Activated naive CD8-positive, alpha-beta T cell (primary cell): ENCODE measurements around the gene SLFN12L.
"Not testable (repeated sequence)": the region's sequence is repeated elsewhere in the genome, so short reads cannot be mapped to it uniquely, and the experiment has no call there.

Experiments used
- H3K27ac Mint-ChIP-seq: one replicate; pipeline ENCODE4 v1.8.0; 2021; ENCODE audit warnings: mixed read lengths
- H3K27me3 Mint-ChIP-seq: one replicate; pipeline ENCODE4 v1.8.0; 2021; ENCODE audit warnings: mixed read lengths
- H3K36me3 Mint-ChIP-seq: one replicate; pipeline ENCODE4 v1.8.0; 2021; ENCODE audit warnings: mixed read lengths
- H3K4me1 Mint-ChIP-seq: one replicate; pipeline ENCODE4 v1.8.0; 2021; ENCODE audit warnings: low read depth, mixed read lengths
- H3K4me3 Mint-ChIP-seq: one replicate; pipeline ENCODE4 v1.8.0; 2021; ENCODE audit warnings: mild to moderate bottlenecking, mixed read lengths
- H3K9me3 Mint-ChIP-seq: one replicate; pipeline ENCODE4 v1.8.0; 2021; ENCODE audit warnings: low read depth, mixed read lengths

SLFN12L gene

DNA sequence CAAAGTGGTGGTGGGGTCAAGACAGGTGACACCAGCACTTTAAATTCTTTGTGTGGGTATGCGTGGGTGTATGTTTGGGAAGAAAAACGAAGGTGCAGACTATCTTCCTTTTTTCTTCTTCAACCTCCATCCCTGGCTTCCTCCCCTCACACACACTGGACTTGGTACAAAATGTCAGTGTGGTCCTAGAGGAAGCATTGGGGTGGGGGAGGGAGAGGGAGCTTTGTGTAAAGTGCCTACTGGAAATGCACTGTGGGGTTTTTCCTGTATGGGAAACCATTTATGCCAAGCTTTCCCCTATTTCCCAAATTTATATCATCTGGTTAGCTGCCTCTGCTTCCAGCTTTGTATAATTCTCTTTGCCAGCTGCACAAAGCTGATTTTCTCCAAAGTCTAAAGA is 44.4 kb downstream of the SLFN12L start:
- H3K27ac Mint-ChIP-seq, result no peak overlapping the region
- H3K27me3 Mint-ChIP-seq, result no peaks in the 10 kb centered on the region
- H3K36me3 Mint-ChIP-seq, result peaks cover 25% of the 10 kb centered on the region
- H3K4me1 Mint-ChIP-seq, result peaks cover 46% of the 10 kb centered on the region
- H3K9me3 Mint-ChIP-seq, result peaks cover 4% of the 10 kb centered on the region
- no peak overlapping the region for H3K4me3 Mint-ChIP-seq

DNA sequence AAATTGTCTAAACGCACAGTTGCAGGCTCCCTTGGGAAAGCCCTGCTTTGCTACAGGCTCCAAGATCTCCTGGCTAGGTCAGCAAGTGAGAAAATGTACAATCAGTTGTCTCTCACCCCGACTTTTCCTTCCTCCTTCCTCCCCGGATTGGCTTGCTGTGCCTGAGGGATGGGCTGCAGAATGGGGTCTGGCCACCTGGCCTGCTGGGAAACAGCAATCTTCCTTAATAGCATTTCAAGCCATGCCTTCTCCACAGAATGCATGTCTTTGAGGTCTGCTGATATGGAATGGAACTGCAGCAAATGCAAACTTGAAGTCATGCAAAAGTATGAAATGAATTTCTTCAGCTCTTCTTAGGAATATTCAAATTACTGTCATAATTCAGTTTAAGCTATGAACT is 46.1 kb downstream of the SLFN12L start:
- Mint-ChIP-seq H3K27ac (no peak overlapping the region), H3K4me1 (peaks cover 50% of the 10 kb centered on the region), H3K36me3 (peaks cover 23% of the 10 kb centered on the region), H3K9me3 (peaks cover 4% of the 10 kb centered on the region), H3K27me3 (no peaks in the 10 kb centered on the region), H3K4me3 (no peak overlapping the region)

DNA sequence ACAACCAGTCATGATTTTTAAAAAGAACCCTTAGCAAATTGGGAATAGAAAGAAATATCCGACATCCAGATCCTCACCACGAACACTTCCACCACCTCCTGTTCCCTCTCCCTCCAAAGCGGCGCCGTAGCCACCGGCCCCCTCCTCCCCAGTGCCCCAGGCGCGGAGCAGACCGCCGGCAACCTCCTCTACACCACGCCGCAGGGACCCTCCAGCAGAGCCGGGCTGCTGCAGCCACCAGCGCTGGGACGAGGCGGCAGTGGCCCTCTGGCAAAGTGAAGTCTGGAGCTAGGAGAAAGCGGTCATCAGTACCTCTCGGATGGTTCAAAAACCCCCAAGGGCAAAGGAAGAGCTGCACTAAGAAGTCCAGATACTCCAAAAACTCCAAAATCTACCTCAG is 47.5 kb downstream of the SLFN12L start:
- Mint-ChIP-seq H3K27me3 (no peaks in the 10 kb centered on the region), H3K27ac (no peak overlapping the region), H3K4me1 (peaks cover 53% of the 10 kb centered on the region), H3K36me3 (peaks cover 36% of the 10 kb centered on the region), H3K4me3 (no peak overlapping the region), H3K9me3 (peaks cover 4% of the 10 kb centered on the region)

GRCh38 chr17:35488991-35489390 is 48.5 kb downstream of the SLFN12L start:
- Mint-ChIP-seq H3K27ac (peak overlapping the region; percentile 24), H3K4me3 (peak overlapping the region; percentile 7), H3K27me3 (no peaks in the 10 kb centered on the region), H3K36me3 (peaks cover 40% of the 10 kb centered on the region), H3K9me3 (peaks cover 4% of the 10 kb centered on the region), H3K4me1 (peaks cover 51% of the 10 kb centered on the region)

- H3K4me3 Mint-ChIP-seq, result peak overlapping the region; percentile 94
- H3K9me3 Mint-ChIP-seq, result peaks cover 4% of the 10 kb centered on the region
- peaks cover 46% of the 10 kb centered on the region for H3K36me3 Mint-ChIP-seq
- peaks cover 38% of the 10 kb centered on the region for H3K4me1 Mint-ChIP-seq
- H3K27me3 Mint-ChIP-seq, result no peaks in the 10 kb centered on the region
- H3K27ac Mint-ChIP-seq, result peak overlapping the region; percentile 98
Observed at GRCh38 chr17:35486920-35487732, 50.4 kb downstream of the SLFN12L start.

DNA sequence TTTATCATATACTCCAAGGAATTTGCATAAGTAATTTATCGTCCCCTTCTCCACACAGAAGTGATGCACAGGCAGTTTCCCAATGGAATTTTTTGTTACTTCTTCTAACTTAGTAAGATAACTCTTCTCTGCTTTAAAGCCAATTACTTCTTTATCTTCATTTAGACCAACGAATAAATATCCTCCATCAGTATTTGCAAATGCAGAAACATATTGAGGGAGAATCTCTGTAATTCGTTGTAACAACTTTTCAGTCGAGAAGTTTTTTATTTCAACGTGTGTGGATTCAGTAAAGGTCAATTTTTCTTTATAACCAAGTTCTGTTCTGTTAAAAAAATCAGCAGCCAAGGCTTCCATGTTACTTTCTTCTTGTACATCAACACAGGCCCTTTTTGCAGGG is 58.2 kb downstream of the SLFN12L start:
- Mint-ChIP-seq H3K4me1 (peaks cover 32% of the 10 kb centered on the region), H3K27me3 (no peaks in the 10 kb centered on the region), H3K36me3 (peaks cover 54% of the 10 kb centered on the region), H3K9me3 (peaks cover 14% of the 10 kb centered on the region), H3K27ac (no peak overlapping the region), H3K4me3 (no peak overlapping the region)

DNA sequence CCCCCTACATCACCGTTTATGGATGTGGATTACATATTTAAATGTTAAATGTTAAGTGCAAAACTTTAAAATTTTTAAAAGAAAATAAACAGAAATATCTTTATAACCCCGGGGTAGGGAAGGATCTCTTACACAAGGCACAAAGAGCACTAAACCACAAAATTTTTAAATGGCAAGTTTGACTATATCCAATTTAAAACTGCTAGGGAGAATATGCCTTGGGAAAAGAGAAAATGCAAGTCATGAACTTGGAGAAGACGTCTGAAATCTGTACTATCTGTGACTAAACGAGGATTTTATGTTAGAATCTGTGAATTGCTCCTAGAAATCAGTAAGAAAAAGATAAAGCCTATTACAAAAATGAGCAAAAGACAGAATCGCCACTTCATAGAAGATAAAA is 60.2 kb downstream of the SLFN12L start:
- no peak overlapping the region for H3K27ac Mint-ChIP-seq
- H3K4me1 Mint-ChIP-seq, result peaks cover 29% of the 10 kb centered on the region
- peaks cover 51% of the 10 kb centered on the region for H3K36me3 Mint-ChIP-seq
- no peaks in the 10 kb centered on the region for H3K27me3 Mint-ChIP-seq
- no peak overlapping the region for H3K4me3 Mint-ChIP-seq
- peaks cover 15% of the 10 kb centered on the region for H3K9me3 Mint-ChIP-seq

GRCh38 chr17:35476283-35476820 is 61.1 kb downstream of the SLFN12L start:
- H3K9me3 Mint-ChIP-seq, result peaks cover 19% of the 10 kb centered on the region
- H3K4me1 Mint-ChIP-seq, result peaks cover 34% of the 10 kb centered on the region
- peak overlapping the region; percentile 34 for H3K27ac Mint-ChIP-seq
- no peak overlapping the region for H3K4me3 Mint-ChIP-seq
- no peaks in the 10 kb centered on the region for H3K27me3 Mint-ChIP-seq
- H3K36me3 Mint-ChIP-seq, result peaks cover 56% of the 10 kb centered on the region

- peaks cover 6% of the 10 kb centered on the region for H3K9me3 Mint-ChIP-seq
Observed at GRCh38 chr17:35468475-35468874, 69.0 kb downstream of the SLFN12L start.

DNA sequence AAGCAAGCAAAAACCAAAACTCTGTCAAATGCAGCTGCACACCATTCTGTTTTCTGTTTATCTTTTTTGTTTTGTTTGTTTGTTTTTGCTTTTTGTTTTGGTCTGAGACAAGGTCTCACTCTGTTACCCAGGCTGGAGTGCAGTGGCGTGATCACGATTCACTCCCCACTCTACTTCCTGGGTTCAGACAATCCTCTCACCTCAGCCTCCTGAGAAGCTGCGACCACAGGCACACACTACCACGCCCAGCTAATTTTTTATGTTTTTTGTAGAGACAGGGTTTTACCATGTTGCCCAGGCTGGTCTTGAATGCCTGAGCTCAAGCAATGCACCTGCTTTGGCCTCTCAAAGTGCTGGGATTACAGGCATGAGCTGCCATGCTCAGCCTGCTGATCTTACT is 69.7 kb downstream of the SLFN12L start:
- H3K27ac Mint-ChIP-seq, result peak overlapping the region; percentile 34
- no peak overlapping the region for H3K4me3 Mint-ChIP-seq
- H3K4me1 Mint-ChIP-seq, result peaks cover 37% of the 10 kb centered on the region
- peaks cover 18% of the 10 kb centered on the region for H3K36me3 Mint-ChIP-seq
- peaks cover 6% of the 10 kb centered on the region for H3K9me3 Mint-ChIP-seq
- no peaks in the 10 kb centered on the region for H3K27me3 Mint-ChIP-seq

More at GRCh38 chr17:35468475-35468874, 69.0 kb downstream of the SLFN12L start:
- Mint-ChIP-seq H3K4me1 (peaks cover 37% of the 10 kb centered on the region), H3K4me3 (no peak overlapping the region), H3K27me3 (no peaks in the 10 kb centered on the region), H3K36me3 (peaks cover 18% of the 10 kb centered on the region), H3K27ac (peak overlapping the region; percentile 50)

DNA sequence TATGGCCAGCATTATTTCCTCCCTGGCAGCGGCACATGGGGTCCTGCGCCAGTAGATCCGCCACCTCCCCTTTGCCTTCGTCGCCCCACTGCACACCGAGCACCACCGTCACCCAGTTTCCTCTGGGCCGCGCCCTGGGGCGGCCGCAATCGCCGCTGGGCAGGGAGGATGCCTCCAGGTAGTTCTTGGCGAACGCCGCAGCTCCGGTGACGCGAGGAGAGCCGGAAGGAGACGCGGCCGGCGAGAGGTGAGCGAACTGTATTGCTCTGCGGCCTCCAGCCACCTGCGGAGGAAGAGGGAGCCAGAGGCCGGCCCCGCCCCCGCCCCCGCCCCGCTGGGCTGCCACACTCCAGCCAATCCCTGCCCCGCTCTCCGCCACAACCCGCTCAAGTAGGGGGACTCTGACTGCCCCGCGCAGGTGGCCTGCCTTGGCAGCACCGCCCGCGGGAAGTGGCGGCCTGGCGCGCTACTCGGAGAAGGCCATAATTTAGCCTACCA is 77.1 kb downstream of the SLFN12L start:
- Mint-ChIP-seq H3K27me3 (no peaks in the 10 kb centered on the region), H3K27ac (peak overlapping the region; percentile 76), H3K4me3 (peak overlapping the region; percentile 83), H3K36me3 (peaks cover 15% of the 10 kb centered on the region), H3K4me1 (peaks cover 18% of the 10 kb centered on the region), H3K9me3 (peaks cover 13% of the 10 kb centered on the region)

DNA sequence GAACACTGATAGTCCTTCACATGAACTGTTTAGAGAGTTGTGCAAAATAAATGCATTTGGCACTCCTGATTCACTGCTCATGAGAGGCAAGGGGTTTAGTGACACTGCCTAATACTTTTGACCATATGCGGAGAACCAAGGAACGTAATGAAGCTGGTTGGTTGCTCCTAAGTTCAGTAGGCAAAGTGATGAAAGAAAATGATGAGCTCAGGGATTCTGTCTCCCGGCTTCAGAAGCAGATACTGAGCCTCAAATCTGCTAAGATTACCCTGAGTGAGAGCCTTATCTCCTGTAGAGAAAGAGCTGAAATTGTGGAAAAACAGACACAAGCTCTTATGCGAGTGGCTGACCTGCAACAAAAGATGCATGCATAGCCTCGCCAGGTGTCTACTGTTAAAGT is 83.4 kb downstream of the SLFN12L start:
- H3K4me1 Mint-ChIP-seq, H3K27ac Mint-ChIP-seq, H3K4me3 Mint-ChIP-seq, H3K27me3 Mint-ChIP-seq: not testable (repeated sequence)
- H3K9me3 Mint-ChIP-seq, result peaks cover 13% of the 10 kb centered on the region
- H3K36me3 Mint-ChIP-seq, result peaks cover 15% of the 10 kb centered on the region

DNA sequence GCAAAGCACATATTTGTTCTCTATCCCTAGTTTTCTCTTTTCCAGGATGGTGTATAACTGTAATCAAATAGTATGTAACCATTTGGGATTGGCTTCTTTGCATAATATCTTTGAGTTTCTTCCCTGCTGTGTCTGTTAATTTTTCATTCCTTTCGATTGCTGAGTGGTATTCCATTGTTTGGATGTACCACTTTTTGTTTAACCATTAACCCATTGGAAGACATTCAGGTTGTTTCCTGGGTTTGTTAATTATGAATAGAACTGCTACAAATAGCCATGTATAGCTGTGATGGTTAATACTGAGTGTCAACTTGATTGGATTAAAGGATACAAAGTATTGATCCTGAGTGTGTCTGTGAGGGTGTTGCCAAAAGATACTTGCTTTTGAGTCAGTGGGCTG is 84.3 kb downstream of the SLFN12L start:
- H3K9me3 Mint-ChIP-seq, result peaks cover 6% of the 10 kb centered on the region
- H3K36me3 Mint-ChIP-seq, result peaks cover 9% of the 10 kb centered on the region
- H3K4me1 Mint-ChIP-seq, result peaks cover 2% of the 10 kb centered on the region
- no peak overlapping the region for H3K27ac Mint-ChIP-seq
- no peaks in the 10 kb centered on the region for H3K27me3 Mint-ChIP-seq
- no peak overlapping the region for H3K4me3 Mint-ChIP-seq

- Mint-ChIP-seq H3K36me3 (peaks cover 5% of the 10 kb centered on the region), H3K4me3 (no peak overlapping the region), H3K27me3 (no peaks in the 10 kb centered on the region), H3K9me3 (no peaks in the 10 kb centered on the region), H3K4me1 (peaks cover 19% of the 10 kb centered on the region), H3K27ac (no peak overlapping the region)
Observed at GRCh38 chr17:35449371-35449931, 88.0 kb downstream of the SLFN12L start.

GRCh38 chr17:35448899-35449227 is 88.6 kb downstream of the SLFN12L start:
- no peaks in the 10 kb centered on the region for H3K27me3 Mint-ChIP-seq
- H3K4me1 Mint-ChIP-seq, result peaks cover 19% of the 10 kb centered on the region
- peaks cover 5% of the 10 kb centered on the region for H3K36me3 Mint-ChIP-seq
- H3K4me3 Mint-ChIP-seq, result peak overlapping the region; percentile 77
- no peaks in the 10 kb centered on the region for H3K9me3 Mint-ChIP-seq
- H3K27ac Mint-ChIP-seq, result peak overlapping the region; percentile 54
